OCI-LY1 (cell line): Measurements from ENCODE around the gene TNS3.

Experiments used
- EZH2 ChIP-seq: fragments of 200-600 bp; sonication (generic), shearing (Covaris generic); IDR thresholded peaks from 2 replicates; pipeline ENCODE4 v1.8.0; 2017; ENCODE audit warnings: borderline replicate concordance, mixed run types, mild to moderate bottlenecking, antibody characterized with exemption, low read length, moderate library complexity, mixed read lengths
- TF ChIP-seq, protein P1 (sequence below): fragments of 200-600 bp; sonication (generic), shearing (Covaris generic); IDR thresholded peaks from 2 replicates; pipeline ENCODE4 v1.5.1; 2017; ENCODE audit warnings: mild to moderate bottlenecking, antibody characterized with exemption, low read length, moderate library complexity, mixed read lengths

- no peak for TF ChIP-seq EZH2
- TF ChIP-seq, protein P1, sequence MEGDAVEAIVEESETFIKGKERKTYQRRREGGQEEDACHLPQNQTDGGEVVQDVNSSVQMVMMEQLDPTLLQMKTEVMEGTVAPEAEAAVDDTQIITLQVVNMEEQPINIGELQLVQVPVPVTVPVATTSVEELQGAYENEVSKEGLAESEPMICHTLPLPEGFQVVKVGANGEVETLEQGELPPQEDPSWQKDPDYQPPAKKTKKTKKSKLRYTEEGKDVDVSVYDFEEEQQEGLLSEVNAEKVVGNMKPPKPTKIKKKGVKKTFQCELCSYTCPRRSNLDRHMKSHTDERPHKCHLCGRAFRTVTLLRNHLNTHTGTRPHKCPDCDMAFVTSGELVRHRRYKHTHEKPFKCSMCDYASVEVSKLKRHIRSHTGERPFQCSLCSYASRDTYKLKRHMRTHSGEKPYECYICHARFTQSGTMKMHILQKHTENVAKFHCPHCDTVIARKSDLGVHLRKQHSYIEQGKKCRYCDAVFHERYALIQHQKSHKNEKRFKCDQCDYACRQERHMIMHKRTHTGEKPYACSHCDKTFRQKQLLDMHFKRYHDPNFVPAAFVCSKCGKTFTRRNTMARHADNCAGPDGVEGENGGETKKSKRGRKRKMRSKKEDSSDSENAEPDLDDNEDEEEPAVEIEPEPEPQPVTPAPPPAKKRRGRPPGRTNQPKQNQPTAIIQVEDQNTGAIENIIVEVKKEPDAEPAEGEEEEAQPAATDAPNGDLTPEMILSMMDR: no peak
These were observed 132.9 kb downstream of the TNS3 start for GRCh38 chr7:47448971-47449370.
